ENCODE data around the gene TCP11.

The TCP11 gene

DNA sequence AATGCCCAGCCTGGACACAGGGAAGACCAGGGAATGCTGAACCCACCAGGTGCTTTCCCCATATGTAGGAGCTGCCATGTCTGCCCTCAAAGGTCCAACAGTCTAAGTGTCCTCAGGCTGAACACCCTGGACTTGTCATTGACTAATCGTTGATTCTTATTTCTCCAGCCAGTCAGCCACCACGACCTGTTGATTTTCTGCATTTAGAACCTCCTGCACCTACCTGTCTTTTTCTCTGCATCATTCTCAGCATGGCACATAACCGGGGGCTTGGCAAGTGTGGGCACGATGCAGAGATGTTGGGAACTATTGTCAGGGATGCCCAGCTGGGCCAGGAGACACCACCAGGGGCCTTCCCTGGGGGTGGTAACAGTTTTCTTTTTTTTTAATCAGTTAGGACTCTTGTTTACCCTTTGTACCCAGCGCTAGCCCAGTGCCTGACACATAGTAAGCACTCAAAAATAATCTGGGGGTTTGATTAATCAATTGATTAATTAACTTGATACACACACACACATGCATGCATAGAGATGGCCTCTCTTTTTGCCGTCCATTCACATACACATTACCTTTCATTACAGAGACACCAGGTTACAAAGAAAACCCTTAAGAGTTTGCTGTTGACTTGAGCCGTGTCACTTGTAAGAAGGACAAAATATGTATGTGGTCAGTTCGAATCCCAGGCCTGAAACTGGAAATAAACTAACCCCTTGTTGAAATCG lies 43.6 kb upstream of the TCP11 start:
- no peak for DNase-seq (ENCODE audit: low read depth, low spot score)
- ChIA-PET CTCF (interaction anchor here (0.8 to 3.1 kb wide), 8 partner anchors 11 to 197 kb away, joined by 3 to 9 read pairs (median 3); no protein-coding TSS in a partner anchor), POLR2A (interaction anchor here (1.0 kb wide), 1 partner anchor 29 kb away, joined by 5 read pairs; the partner anchor contains the start of gene SCUBE3)
- TF ChIP-seq, protein P1, sequence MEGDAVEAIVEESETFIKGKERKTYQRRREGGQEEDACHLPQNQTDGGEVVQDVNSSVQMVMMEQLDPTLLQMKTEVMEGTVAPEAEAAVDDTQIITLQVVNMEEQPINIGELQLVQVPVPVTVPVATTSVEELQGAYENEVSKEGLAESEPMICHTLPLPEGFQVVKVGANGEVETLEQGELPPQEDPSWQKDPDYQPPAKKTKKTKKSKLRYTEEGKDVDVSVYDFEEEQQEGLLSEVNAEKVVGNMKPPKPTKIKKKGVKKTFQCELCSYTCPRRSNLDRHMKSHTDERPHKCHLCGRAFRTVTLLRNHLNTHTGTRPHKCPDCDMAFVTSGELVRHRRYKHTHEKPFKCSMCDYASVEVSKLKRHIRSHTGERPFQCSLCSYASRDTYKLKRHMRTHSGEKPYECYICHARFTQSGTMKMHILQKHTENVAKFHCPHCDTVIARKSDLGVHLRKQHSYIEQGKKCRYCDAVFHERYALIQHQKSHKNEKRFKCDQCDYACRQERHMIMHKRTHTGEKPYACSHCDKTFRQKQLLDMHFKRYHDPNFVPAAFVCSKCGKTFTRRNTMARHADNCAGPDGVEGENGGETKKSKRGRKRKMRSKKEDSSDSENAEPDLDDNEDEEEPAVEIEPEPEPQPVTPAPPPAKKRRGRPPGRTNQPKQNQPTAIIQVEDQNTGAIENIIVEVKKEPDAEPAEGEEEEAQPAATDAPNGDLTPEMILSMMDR (IDR thresholded peaks at IDR 0.05; ENCODE audit: insufficient read depth, low read length, missing control alignments), result no peak
- H3K4me3 ChIP-seq (ENCODE audit: low read depth, low read length), result no peak overlapping the region

DNA sequence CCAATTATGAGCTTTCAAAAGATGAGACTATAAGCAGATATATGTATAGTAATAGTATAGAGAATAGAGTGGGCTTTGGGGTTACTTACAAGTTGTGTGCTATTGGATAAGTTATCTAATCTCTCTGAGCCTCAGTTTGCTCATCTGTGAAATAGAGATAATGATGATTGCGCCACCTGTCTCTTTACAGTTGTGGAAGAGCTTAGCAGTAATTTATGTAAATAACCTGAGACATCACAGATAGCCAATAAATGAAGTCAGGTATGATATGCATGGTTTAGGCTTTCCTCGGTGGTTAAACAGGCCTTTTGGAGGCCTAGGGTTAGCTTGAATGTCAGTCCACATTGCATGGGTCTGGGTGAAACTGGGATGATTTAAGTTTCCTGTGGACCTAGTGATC lies 42.8 kb upstream of the TCP11 start:
- ChIA-PET POLR2A (no interaction called here), CTCF (interaction anchor here (0.8 to 3.1 kb wide), 5 partner anchors 21 to 197 kb away, joined by 3 to 9 read pairs (median 3); no protein-coding TSS in a partner anchor)
- DNase-seq (ENCODE audit: low read depth, low spot score), result no peak
- TF ChIP-seq, protein P1 (IDR thresholded peaks at IDR 0.05; ENCODE audit: insufficient read depth, low read length, missing control alignments), result no peak
- H3K4me3 ChIP-seq (ENCODE audit: low read depth, low read length), result no peak overlapping the region

DNA sequence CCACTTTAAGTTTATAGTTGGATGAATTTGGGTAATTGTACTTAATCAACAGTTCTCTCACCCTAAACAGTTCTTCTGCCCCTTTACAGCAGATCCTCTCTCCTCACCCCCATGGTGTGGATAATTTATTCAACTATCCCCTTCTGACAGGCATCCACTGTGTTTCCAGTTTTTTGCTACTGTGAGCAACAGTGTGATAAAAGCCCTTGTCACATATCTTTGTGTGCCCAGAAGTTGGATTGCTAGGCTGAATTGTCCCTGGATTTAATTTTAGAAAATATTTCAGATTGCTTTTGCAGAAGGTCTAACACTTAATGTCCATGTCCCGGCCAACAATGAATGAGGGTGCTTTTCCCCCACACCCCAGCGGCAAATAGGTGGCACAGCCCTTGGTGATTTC lies 42.1 kb upstream of the TCP11 start:
- ChIA-PET POLR2A (no interaction called here), CTCF (interaction anchor here (0.8 to 1.1 kb wide), 2 partner anchors 22 to 35 kb away, joined by 3 to 4 read pairs; no protein-coding TSS in a partner anchor)
- H3K4me3 ChIP-seq (ENCODE audit: low read depth, low read length), result no peak overlapping the region
- TF ChIP-seq, protein P1 (IDR thresholded peaks at IDR 0.05; ENCODE audit: insufficient read depth, low read length, missing control alignments), result no peak
- DNase-seq (ENCODE audit: low read depth, low spot score), result no peak

DNA sequence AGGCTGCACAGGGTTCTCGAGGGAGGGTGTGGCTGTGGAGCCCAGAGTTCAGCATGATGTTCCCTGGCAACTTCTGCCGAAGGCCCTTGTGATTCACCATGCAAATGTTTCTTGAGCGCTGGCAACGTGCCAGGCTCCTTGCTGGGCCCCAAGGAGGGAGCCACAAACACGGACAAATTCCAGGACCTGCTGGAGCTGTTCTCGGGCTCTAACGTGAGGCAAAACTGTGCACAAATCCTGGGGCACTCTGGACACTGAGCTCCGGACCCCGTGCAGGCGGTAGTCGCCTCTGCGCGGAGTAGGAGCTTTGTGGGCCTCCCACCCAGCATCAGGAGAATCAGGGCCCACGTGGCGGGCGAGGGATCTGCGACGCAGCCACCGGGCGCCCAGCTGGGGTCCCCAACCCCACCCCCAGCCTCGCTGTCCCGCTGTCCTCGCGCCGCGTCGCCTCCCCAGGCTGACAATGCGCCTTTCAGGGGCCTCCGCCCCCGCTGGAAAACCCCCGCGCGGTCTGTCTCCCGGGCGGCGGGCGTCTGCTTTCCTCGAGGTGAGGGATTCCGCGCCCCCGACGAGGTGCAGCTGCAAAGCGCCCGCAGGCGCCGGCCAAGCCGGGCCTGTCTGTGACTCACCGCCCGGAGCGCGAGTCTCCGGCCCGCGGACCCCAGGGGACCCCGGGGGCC lies 40.9 kb upstream of the TCP11 start:
- POLR2A ChIA-PET, result interaction anchor here (1.5 kb wide), 1 partner anchor 33 kb away, joined by 3 read pairs; no protein-coding TSS in a partner anchor

DNA sequence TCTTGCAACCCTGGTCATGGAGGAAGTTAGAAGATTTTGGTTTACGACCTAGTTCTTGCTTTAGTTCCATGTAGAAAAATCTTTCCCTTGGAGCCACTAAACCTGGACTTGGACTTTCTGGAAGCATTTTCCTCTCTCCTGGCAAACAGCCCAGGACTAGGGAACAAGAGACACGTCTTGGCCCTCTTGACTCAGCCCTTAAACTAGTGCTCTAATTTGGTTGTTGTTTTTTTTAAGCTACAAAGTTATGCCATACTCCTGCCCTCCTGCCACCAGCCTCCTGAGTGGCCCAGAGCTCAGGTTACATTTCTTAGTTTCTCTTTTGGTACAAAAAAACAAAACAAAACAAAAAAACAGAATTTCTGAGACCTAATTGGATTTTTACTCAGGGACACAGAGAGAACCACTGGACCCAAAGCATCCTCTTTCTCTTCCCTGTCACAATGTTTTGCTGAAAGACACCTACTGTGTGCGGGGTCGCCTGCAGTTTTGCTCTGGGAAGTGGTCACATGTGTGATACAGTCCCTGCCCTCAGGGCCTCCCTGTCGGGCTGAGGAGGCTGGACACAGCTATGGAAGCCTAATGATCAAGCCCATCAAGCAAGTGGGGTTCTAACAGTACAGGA lies 40.3 kb upstream of the TCP11 start:
- CTCF ChIA-PET, result interaction anchor here (1.4 to 1.7 kb wide), 2 partner anchors 26 to 42 kb away, joined by 3 to 7 read pairs; no protein-coding TSS in a partner anchor
- POLR2A ChIA-PET, result interaction anchor here (1.5 kb wide), 1 partner anchor 33 kb away, joined by 3 read pairs; no protein-coding TSS in a partner anchor
- TF ChIP-seq, protein P1 (IDR thresholded peaks at IDR 0.05; ENCODE audit: insufficient read depth, low read length, missing control alignments), result no peak
- H3K4me3 ChIP-seq (ENCODE audit: low read depth, low read length), result no peak overlapping the region
- DNase-seq (ENCODE audit: low read depth, low spot score), result no peak

More for the DNA sequence above, 40.9 kb upstream of the TCP11 start:
- CTCF ChIA-PET, result interaction anchor here (1.4 to 1.7 kb wide), 2 partner anchors 25 to 43 kb away, joined by 3 to 7 read pairs; no protein-coding TSS in a partner anchor
- no peak overlapping the region for H3K4me3 ChIP-seq (ENCODE audit: low read depth, low read length)
- TF ChIP-seq, protein P1 (IDR thresholded peaks at IDR 0.05; ENCODE audit: insufficient read depth, low read length, missing control alignments), result no peak
- no peak for DNase-seq (ENCODE audit: low read depth, low spot score)

Data from AG04449 (cell line).